ENCODE measurements around the gene OCLN. TPM values are rescaled to one million over a fixed set of nuclear protein-coding genes. Genes with fewer than 3 reads are reported as not detected.

OCLN gene
- total and polyA plus RNA-seq, 2 experiments from 2014 or later: 72.7 to 119 TPM

DNA sequence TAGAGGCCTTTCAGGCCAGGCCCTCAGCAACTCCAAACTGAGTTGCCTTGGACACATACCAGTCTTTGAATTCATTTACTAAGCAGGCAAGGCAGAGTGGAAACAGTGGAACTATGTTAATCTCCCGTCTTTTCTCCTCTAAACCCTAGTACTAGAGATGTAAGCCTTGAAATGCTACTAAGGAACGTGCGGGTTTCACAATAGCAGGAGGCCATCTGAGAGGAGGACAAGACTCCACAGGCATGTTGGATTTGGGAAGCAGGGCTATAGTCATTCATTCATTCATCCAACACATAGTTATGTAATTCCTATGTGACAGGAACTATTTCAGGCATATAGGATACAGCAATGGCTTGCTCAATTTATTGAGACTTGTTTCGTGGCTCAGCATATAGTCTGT lies 3.3 kb upstream of the OCLN start:
- Histone ChIP-seq H3K27me3 (no peaks in the 10 kb centered on the region), H3K4me1 (ENCODE audit: insufficient read depth) (no peaks in the 10 kb centered on the region), H3K4me2 (peak overlapping the region; percentile 24), H3K79me2 (peaks cover 15% of the 10 kb centered on the region), H3K4me3 (no peak overlapping the region), H3K9me3 (ENCODE audit: low read depth) (no peaks in the 10 kb centered on the region), H2AFZ (no peak overlapping the region), H3K9me2 (replicated peaks; ENCODE audit: insufficient read depth) (no peaks in the 10 kb centered on the region), H4K20me1 (ENCODE audit: insufficient read depth, poor library complexity, severe bottlenecking) (no peaks in the 10 kb centered on the region), H3K36me3 (replicated peaks; ENCODE audit: insufficient read depth, low read depth) (no peaks in the 10 kb centered on the region), H3K27ac (peak overlapping the region; percentile 79)
- TF ChIP-seq EZH2 (IDR thresholded peaks at IDR 0.05; ENCODE audit: borderline replicate concordance) (no peak), EZH2phosphoT487 (IDR thresholded peaks at IDR 0.05; ENCODE audit: low read depth, severe bottlenecking, unreplicated experiment) (no peak)
- TF ChIP-seq, protein P1, sequence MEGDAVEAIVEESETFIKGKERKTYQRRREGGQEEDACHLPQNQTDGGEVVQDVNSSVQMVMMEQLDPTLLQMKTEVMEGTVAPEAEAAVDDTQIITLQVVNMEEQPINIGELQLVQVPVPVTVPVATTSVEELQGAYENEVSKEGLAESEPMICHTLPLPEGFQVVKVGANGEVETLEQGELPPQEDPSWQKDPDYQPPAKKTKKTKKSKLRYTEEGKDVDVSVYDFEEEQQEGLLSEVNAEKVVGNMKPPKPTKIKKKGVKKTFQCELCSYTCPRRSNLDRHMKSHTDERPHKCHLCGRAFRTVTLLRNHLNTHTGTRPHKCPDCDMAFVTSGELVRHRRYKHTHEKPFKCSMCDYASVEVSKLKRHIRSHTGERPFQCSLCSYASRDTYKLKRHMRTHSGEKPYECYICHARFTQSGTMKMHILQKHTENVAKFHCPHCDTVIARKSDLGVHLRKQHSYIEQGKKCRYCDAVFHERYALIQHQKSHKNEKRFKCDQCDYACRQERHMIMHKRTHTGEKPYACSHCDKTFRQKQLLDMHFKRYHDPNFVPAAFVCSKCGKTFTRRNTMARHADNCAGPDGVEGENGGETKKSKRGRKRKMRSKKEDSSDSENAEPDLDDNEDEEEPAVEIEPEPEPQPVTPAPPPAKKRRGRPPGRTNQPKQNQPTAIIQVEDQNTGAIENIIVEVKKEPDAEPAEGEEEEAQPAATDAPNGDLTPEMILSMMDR (IDR thresholded peaks at IDR 0.05; ENCODE audit: poor library complexity): no peak
- WGBS (ENCODE audit: low lambda C conversion rate, missing lambda C conversion rate): 66% methylated on average over 4 of the region's 4 CpGs
- DNase-seq (ENCODE audit: low spot score): no peak

DNA sequence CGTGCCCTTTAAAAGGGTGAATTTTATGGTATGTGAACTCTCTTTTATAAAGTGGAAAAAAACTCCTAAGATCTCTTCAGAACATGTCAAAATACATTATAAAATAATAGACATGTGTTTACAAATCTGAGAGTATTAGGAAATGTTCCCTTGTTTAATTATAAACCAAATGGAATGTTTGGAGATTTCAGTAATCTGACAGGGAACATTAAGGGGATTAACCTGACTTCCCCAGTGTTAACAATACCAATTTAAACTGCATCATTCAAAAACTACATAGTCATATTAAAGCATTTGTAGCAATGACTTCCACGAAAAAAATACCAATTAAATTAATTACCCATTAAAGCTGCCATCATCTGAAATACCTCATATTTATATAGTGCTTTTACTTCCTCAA lies 1.6 kb upstream of the OCLN start:
- Histone ChIP-seq H3K27ac (peak overlapping the region; percentile 100), H3K9me2 (replicated peaks; ENCODE audit: insufficient read depth) (no peaks in the 10 kb centered on the region), H3K4me1 (ENCODE audit: insufficient read depth) (no peaks in the 10 kb centered on the region), H3K27me3 (peaks cover 4% of the 10 kb centered on the region), H2AFZ (no peak overlapping the region), H3K4me2 (peak overlapping the region; percentile 93), H3K4me3 (no peak overlapping the region), H4K20me1 (ENCODE audit: insufficient read depth, poor library complexity, severe bottlenecking) (no peaks in the 10 kb centered on the region), H3K9me3 (ENCODE audit: low read depth) (no peaks in the 10 kb centered on the region), H3K36me3 (replicated peaks; ENCODE audit: insufficient read depth, low read depth) (no peaks in the 10 kb centered on the region), H3K79me2 (peaks cover 32% of the 10 kb centered on the region)
- DNase-seq (ENCODE audit: low spot score): no peak
- no peak for TF ChIP-seq EZH2phosphoT487 (IDR thresholded peaks at IDR 0.05; ENCODE audit: low read depth, severe bottlenecking, unreplicated experiment)
- 55% methylated on average over 2 of the region's 2 CpGs for WGBS (ENCODE audit: low lambda C conversion rate, missing lambda C conversion rate)

DNA sequence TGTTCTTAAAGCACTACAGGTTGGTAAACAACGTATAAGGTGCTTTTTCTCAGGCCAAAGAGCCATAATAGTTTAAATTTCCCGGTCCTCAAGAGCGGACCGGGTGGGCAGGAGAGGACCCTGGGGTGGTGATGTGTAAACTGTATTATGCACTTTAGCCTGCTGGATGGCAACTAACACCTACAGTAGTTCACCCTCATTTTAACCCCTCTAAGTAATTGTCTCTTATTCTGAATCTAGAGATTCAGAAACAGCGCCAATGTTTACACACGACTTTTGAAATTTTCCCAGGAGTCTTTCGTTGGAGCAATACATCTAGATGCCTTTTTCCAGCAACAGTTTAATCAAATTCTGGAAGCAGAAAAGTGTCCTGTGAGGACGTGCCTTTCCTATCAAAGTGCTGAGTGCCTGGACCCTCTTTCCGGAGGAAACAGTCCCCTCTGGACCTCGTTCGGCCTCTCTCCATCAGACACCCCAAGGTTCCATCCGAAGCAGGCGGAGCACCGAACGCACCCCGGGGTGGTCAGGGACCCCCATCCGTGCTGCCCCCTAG lies 676 bp upstream of the OCLN start:
- WGBS (ENCODE audit: low lambda C conversion rate, missing lambda C conversion rate): 6% methylated on average over 17 of the region's 17 CpGs
- Histone ChIP-seq H4K20me1 (ENCODE audit: insufficient read depth, poor library complexity, severe bottlenecking) (no peaks in the 10 kb centered on the region), H3K36me3 (replicated peaks; ENCODE audit: insufficient read depth, low read depth) (no peaks in the 10 kb centered on the region), H3K27me3 (peaks cover 4% of the 10 kb centered on the region), H3K27ac (peak overlapping the region; percentile 100), H3K4me2 (peak overlapping the region; percentile 93), H3K9me3 (ENCODE audit: low read depth) (no peaks in the 10 kb centered on the region), H3K4me1 (ENCODE audit: insufficient read depth) (no peaks in the 10 kb centered on the region), H3K4me3 (peak overlapping the region; percentile 77), H2AFZ (peak overlapping the region; percentile 43), H3K9me2 (replicated peaks; ENCODE audit: insufficient read depth) (no peaks in the 10 kb centered on the region), H3K79me2 (peaks cover 41% of the 10 kb centered on the region)
- DNase-seq (ENCODE audit: low spot score): no peak
- TF ChIP-seq, protein P1 (IDR thresholded peaks at IDR 0.05; ENCODE audit: poor library complexity): no peak
- TF ChIP-seq EZH2phosphoT487 (IDR thresholded peaks at IDR 0.05; ENCODE audit: low read depth, severe bottlenecking, unreplicated experiment): no peak
- no peak for TF ChIP-seq EZH2 (IDR thresholded peaks at IDR 0.05; ENCODE audit: borderline replicate concordance)

DNA sequence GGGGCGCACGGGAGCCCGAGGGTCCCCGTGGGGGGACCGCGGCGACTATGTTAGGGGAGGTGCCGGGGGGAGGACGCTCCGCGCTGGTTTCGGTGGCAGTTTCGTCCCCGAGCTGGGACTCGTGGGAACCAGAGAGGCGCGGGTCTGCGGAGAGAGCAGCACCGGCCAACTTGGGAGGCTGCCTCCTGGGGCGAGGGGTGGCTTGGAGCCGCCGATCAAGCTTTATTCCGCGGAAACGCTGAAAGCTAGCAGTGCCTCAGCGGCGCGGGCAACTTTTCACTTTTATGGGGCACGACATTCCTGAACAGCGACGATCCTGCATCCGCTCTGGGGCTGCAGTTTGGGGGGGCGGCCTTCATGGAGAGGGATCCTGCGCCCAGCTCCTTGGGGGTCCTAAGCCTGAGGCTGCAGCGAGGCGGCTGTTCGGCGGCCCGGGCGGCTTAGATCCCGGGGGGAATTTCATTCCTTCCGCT lies 369 bp downstream of the OCLN start:
- DNase-seq (ENCODE audit: low spot score): no peak
- Histone ChIP-seq H3K4me1 (ENCODE audit: insufficient read depth) (no peaks in the 10 kb centered on the region), H3K4me3 (peak overlapping the region; percentile 77), H2AFZ (peak overlapping the region; percentile 43), H3K79me2 (peaks cover 50% of the 10 kb centered on the region), H3K36me3 (replicated peaks; ENCODE audit: insufficient read depth, low read depth) (no peaks in the 10 kb centered on the region), H3K4me2 (peak overlapping the region; percentile 93), H3K9me2 (replicated peaks; ENCODE audit: insufficient read depth) (no peaks in the 10 kb centered on the region), H3K9me3 (ENCODE audit: low read depth) (no peaks in the 10 kb centered on the region), H4K20me1 (ENCODE audit: insufficient read depth, poor library complexity, severe bottlenecking) (no peaks in the 10 kb centered on the region), H3K27ac (peak overlapping the region; percentile 100), H3K27me3 (peaks cover 4% of the 10 kb centered on the region)
- 0% methylated on average over 33 of the region's 42 CpGs for WGBS (ENCODE audit: low lambda C conversion rate, missing lambda C conversion rate)
- TF ChIP-seq, protein P1 (IDR thresholded peaks at IDR 0.05; ENCODE audit: poor library complexity): no peak
- no peak for TF ChIP-seq EZH2 (IDR thresholded peaks at IDR 0.05; ENCODE audit: borderline replicate concordance)
- TF ChIP-seq EZH2phosphoT487 (IDR thresholded peaks at IDR 0.05; ENCODE audit: low read depth, severe bottlenecking, unreplicated experiment): no peak
